ENCODE results near the gene COX4I2.
A peak's percentile ranks its signal among the peaks of the same experiment; 100 is the strongest.

COX4I2 gene

DNA sequence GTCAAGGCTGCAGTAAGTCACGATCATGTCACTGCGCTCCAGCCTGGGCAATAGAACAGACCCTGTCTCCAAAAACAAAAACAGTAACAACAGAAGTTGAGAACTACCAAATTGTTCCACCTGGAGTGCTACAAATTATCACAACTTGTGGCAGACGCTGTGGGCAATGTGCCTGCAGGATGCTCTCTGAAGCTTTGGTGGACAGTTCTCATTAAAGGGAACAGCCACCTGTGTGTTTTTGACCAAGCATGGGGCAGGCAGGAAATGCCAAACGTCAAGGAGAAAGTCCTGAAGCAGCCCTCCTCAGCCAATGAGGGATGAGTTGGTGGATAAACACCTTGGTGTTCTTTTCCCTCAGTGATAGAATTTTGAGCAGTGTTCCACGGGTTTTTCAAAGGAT, 15.8 kb downstream of the COX4I2 start:
- H3K4me3 ChIP-seq: no peak overlapping the region
- no peak for DNase-seq
- intact Hi-C loops (cut with DNase I; ENCODE audit: low total_unique reads): no loop called here
- no peak overlapping the region for H3K27ac ChIP-seq
- H3K27me3 ChIP-seq: no peaks in the 10 kb centered on the region
- peaks cover 0 to 16% (median 6%) of the 10 kb centered on the region in 4 donors for H3K4me1 ChIP-seq
- TF ChIP-seq, protein P1, sequence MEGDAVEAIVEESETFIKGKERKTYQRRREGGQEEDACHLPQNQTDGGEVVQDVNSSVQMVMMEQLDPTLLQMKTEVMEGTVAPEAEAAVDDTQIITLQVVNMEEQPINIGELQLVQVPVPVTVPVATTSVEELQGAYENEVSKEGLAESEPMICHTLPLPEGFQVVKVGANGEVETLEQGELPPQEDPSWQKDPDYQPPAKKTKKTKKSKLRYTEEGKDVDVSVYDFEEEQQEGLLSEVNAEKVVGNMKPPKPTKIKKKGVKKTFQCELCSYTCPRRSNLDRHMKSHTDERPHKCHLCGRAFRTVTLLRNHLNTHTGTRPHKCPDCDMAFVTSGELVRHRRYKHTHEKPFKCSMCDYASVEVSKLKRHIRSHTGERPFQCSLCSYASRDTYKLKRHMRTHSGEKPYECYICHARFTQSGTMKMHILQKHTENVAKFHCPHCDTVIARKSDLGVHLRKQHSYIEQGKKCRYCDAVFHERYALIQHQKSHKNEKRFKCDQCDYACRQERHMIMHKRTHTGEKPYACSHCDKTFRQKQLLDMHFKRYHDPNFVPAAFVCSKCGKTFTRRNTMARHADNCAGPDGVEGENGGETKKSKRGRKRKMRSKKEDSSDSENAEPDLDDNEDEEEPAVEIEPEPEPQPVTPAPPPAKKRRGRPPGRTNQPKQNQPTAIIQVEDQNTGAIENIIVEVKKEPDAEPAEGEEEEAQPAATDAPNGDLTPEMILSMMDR (IDR thresholded peaks at IDR 0.05): no peak
- H3K9me3 ChIP-seq: no peaks in the 10 kb centered on the region
- H3K36me3 ChIP-seq: no peaks in the 10 kb centered on the region

DNA sequence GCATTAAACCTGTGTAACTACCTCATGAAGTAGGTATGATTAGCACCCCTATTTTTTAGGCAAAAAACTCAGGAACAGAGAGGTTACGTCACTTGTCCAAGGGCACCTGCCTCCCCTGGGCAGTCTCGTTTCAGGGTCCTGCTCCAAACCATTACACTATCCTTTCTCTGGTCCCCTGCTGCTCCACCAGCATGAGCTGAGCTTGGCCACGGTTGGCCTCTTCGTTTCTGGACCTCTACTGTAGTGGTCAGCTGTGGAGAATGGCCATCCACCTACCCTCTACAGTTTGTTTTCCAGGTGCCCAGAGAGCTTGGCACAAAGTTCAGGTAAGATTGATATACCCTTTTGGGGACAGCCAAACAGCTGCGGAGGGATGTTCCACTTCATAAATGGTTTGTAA, 16.8 kb downstream of the COX4I2 start:
- Histone ChIP-seq H3K27me3 (no peaks in the 10 kb centered on the region), H3K36me3 (no peaks in the 10 kb centered on the region), H3K4me1 (peaks cover 0 to 16% (median 6%) of the 10 kb centered on the region in 4 donors), H3K4me3 (no peak overlapping the region), H3K9me3 (no peaks in the 10 kb centered on the region), H3K27ac (no peak overlapping the region)
- TF ChIP-seq, protein P1 (IDR thresholded peaks at IDR 0.05): no peak
- intact Hi-C loops (cut with DNase I; ENCODE audit: low total_unique reads): no loop called here
- no peak for DNase-seq

DNA sequence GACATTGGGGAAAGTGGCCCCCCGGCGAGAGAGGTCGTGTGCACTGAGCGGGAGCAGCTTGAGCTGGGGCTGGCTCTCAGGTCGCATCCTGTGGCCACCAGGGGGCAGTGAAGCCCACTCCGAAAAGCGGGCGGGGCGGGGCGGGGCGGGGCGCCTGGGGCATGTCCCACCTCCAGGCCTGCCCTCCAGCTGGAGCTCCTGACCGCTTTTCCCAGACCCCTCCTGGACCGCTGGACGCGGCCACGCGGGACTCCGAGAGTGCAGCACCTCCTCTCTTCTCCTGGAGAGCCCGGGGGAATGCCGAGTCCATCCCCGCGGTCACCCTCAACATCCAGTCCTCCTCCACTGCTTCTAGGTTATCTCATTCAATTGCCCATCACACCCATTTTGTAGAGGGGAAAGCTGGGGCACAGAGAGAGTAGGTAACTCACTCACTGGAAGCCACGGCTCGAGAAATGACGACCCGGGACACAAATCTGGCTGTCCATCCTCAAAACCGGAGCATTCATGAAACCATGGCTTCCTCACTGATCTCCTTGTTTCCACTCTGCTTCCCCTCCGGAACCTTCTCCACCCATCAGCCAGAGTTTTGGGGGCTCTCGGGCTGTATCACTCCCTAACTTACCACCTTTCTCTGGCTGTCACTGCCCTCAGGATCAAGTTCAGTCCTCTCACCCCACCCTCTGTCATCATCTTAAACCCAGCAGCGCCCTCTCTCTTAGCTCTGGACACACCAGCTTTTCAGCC, 24.1 kb downstream of the COX4I2 start:
- intact Hi-C loops (cut with DNase I; ENCODE audit: low total_unique reads): loop anchor here (2.0 to 10.0 kb wide), 3 partner anchors 61 to 293 kb away; partner anchors contain the start of genes BCL2L1 and PDRG1
- H3K36me3 ChIP-seq: peaks cover 13 to 29% (median 20%) of the 10 kb centered on the region in 3 donors
- H3K27me3 ChIP-seq: no peaks in the 10 kb centered on the region
- H3K27ac ChIP-seq: peak overlapping the region; percentile 50 to 67
- H3K4me1 ChIP-seq: peaks cover 0 to 51% (median 35%) of the 10 kb centered on the region in 4 donors
- TF ChIP-seq, protein P1 (IDR thresholded peaks at IDR 0.05): peak; percentile 64 to 81
- H3K4me3 ChIP-seq: peak overlapping the region; percentile 30 to 43
- H3K9me3 ChIP-seq: no peaks in the 10 kb centered on the region
- peak; percentile 75 to 88 for DNase-seq

DNA sequence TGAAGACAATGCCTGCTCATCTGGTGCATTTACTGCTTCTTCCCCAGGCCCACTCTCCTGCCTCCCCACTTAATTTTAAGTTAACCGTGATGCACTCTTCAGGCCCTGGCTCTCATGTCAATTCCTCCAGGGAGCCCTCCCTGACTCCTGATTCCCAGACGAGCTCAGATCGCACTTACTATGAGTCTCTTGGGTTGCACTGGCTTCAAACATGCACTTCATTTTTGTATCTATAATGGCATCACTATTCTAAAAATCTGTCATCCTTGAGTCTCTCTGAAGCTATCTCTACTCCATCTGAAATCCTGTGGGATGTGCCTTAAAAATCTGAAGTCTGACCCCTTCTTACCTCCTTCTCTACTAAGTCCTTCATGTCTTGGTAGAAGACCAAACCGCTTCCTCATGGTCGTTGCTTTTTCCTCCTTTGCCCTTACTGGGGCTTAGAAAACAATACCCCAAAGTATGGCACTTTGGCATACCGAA, 24.7 kb downstream of the COX4I2 start:
- intact Hi-C loops (cut with DNase I; ENCODE audit: low total_unique reads): loop anchor here (10.0 kb wide), 2 partner anchors 162 to 292 kb away; partner anchors contain the start of gene PDRG1
- H3K4me1 ChIP-seq: peaks cover 0 to 57% (median 41%) of the 10 kb centered on the region in 4 donors
- H3K36me3 ChIP-seq: peaks cover 13 to 29% (median 20%) of the 10 kb centered on the region in 3 donors
- DNase-seq: no peak
- TF ChIP-seq, protein P1 (IDR thresholded peaks at IDR 0.05): no peak
- H3K4me3 ChIP-seq: no peak overlapping the region
- no peaks in the 10 kb centered on the region for H3K27me3 ChIP-seq
- peak overlapping the region; percentile 50 to 67 for H3K27ac ChIP-seq
- no peaks in the 10 kb centered on the region for H3K9me3 ChIP-seq

DNA sequence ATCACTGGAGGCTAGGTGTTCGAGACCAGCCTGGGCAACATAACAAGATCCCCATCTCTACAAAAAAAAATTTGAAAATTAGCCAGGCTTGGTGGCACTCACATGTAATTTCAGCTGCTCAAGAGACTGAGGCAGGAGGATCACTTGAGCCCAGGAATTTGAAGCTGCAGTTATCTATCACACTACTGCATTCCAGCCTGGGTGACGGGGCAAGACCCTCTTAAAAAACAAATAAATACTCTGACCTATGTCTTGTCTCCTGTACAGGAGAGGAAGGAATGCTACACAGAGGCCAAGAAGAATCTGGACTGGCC, 25.8 kb downstream of the COX4I2 start:
- peaks cover 0 to 68% (median 51%) of the 10 kb centered on the region in 4 donors for H3K4me1 ChIP-seq
- H3K4me3 ChIP-seq: no peak overlapping the region
- no peaks in the 10 kb centered on the region for H3K9me3 ChIP-seq
- intact Hi-C loops (cut with DNase I; ENCODE audit: low total_unique reads): loop anchor here (10.0 kb wide), 2 partner anchors 161 to 291 kb away; partner anchors contain the start of gene PDRG1
- H3K27me3 ChIP-seq: no peaks in the 10 kb centered on the region
- TF ChIP-seq, protein P1 (IDR thresholded peaks at IDR 0.05): no peak
- peaks cover 13 to 29% (median 20%) of the 10 kb centered on the region in 3 donors for H3K36me3 ChIP-seq
- H3K27ac ChIP-seq: peak overlapping the region; percentile 88 to 97
- DNase-seq: no peak
